AG04449 (cell line): ENCODE results near the gene DENND1A.

Experiments used
- CTCF ChIA-PET: fragments of 350-600 bp; formaldehyde crosslinking; extraction: SDS; loops from one replicate; lab custom pipeline; 2021; ENCODE audit warnings: antibody characterized with exemption; lab: Yijun Ruan, JAX
- POLR2A ChIA-PET: fragments of 400-600, 350-600 bp; formaldehyde crosslinking; extraction: SDS; loops from one replicate; lab custom pipeline; 2020; ENCODE audit warnings: antibody characterized with exemption, inconsistent platforms; lab: Yijun Ruan, JAX
- DNase-seq: peaks from one replicate; pipeline ENCODE4 v3.0.0-alpha.2; 2010; ENCODE audit warnings: low read depth, low spot score
- H3K4me3 ChIP-seq: 2 replicates; pipeline ENCODE4 v1.5.1; 2011; ENCODE audit warnings: low read depth, mild to moderate bottlenecking, control low read depth, low read length
- CTCF ChIP-seq: IDR thresholded peaks from one replicate; pipeline ENCODE4 v1.5.1; 2011; ENCODE audit warnings: mild to moderate bottlenecking, moderate library complexity, low read length, control low read depth, inconsistent platforms; ENCODE audit not compliant: insufficient read depth; ENCODE audit errors: missing control alignments

The DENND1A gene

GRCh38 chr9:123361731-123362510, 568.0 kb downstream of the DENND1A start:
- DNase-seq = no peak
- ChIA-PET CTCF (interaction anchor here (0.8 to 7.6 kb wide), 5 partner anchors 9 to 24 kb away, joined by 3 to 63 read pairs (median 4); no protein-coding TSS in a partner anchor), POLR2A (no interaction called here)

GRCh38 chr9:123361086-123361730, 568.7 kb downstream of the DENND1A start:
- no peak for TF ChIP-seq CTCF
- ChIA-PET CTCF (interaction anchor here (0.8 to 7.6 kb wide), 6 partner anchors 10 to 25 kb away, joined by 3 to 63 read pairs (median 4); no protein-coding TSS in a partner anchor), POLR2A (no interaction called here)
- H3K4me3 ChIP-seq = no peak overlapping the region
- no peak for DNase-seq

More at GRCh38 chr9:123361731-123362510, 568.0 kb downstream of the DENND1A start:
- no peak for TF ChIP-seq CTCF
- H3K4me3 ChIP-seq = no peak overlapping the region

- no peak for DNase-seq
- ChIA-PET POLR2A (no interaction called here), CTCF (interaction anchor here (1.3 to 7.6 kb wide), 4 partner anchors 10 to 259 kb away, joined by 3 to 63 read pairs (median 10); no protein-coding TSS in a partner anchor)
- no peak overlapping the region for H3K4me3 ChIP-seq
- TF ChIP-seq CTCF = no peak
Measured at GRCh38 chr9:123360161-123361085, 569.5 kb downstream of the DENND1A start.

- ChIA-PET CTCF (interaction anchor here (1.3 to 7.6 kb wide), 4 partner anchors 9 to 258 kb away, joined by 3 to 63 read pairs (median 10); no protein-coding TSS in a partner anchor), POLR2A (no interaction called here)
- TF ChIP-seq CTCF = no peak
- no peak for DNase-seq
- no peak overlapping the region for H3K4me3 ChIP-seq
Measured at GRCh38 chr9:123359546-123359945, 570.4 kb downstream of the DENND1A start.

- POLR2A ChIA-PET = no interaction called here
Measured at GRCh38 chr9:123359106-123359505, 570.8 kb downstream of the DENND1A start.

More at GRCh38 chr9:123359106-123359505, 570.8 kb downstream of the DENND1A start:
- H3K4me3 ChIP-seq = no peak overlapping the region
- CTCF ChIA-PET = interaction anchor here (1.6 to 7.6 kb wide), 3 partner anchors 9 to 29 kb away, joined by 4 to 63 read pairs (median 15); no protein-coding TSS in a partner anchor
- DNase-seq = no peak
- no peak for TF ChIP-seq CTCF
